Activated B cell treated with CpG ODN at 0.5 μM for 24 hours (primary cell): ENCODE measurements around the gene COG7. TPM values are rescaled to one million over a fixed set of nuclear protein-coding genes. Genes with fewer than 3 reads are reported as not detected.

Experiments
- ATAC-seq: fragments of 200-7000 bp; cut with Tn5 transposase; one replicate; pipeline ENCODE4 v1.10.0; 2021; ENCODE audit warnings: low read depth, mild to moderate bottlenecking, moderate library complexity
- CTCF ChIA-PET: fragments of 350-600 bp; sonication (Branson Sonifier 250); formaldehyde crosslinking; loops from one replicate; lab custom pipeline; 2021; ENCODE audit warnings: antibody characterized with exemption; lab: Charles Lee
- POLR2A ChIA-PET: fragments of 350-600 bp; sonication (Branson Sonifier 250); formaldehyde crosslinking; loops from one replicate; lab custom pipeline; 2021; ENCODE audit warnings: antibody characterized with exemption; lab: Charles Lee
- DNase-seq: peaks from one replicate; pipeline ENCODE4 v3.0.0; 2022
- H3K27ac Mint-ChIP-seq: one replicate; pipeline ENCODE4 v1.8.0; 2020; ENCODE audit warnings: mixed read lengths
- H3K27me3 Mint-ChIP-seq: one replicate; pipeline ENCODE4 v1.8.0; 2021; ENCODE audit warnings: mixed read lengths
- H3K36me3 Mint-ChIP-seq: one replicate; pipeline ENCODE4 v1.8.0; 2021; ENCODE audit warnings: low read depth, mixed read lengths
- H3K4me1 Mint-ChIP-seq: one replicate; pipeline ENCODE4 v1.8.0; 2021; ENCODE audit warnings: mixed read lengths
- H3K4me3 Mint-ChIP-seq: one replicate; pipeline ENCODE4 v1.8.0; 2020; ENCODE audit warnings: mild to moderate bottlenecking, mixed read lengths
- H3K9me3 Mint-ChIP-seq: one replicate; pipeline ENCODE4 v1.8.0; 2020; ENCODE audit warnings: mixed read lengths
- intact Hi-C: fragments of 100-400 bp; cut with micrococcal nuclease; formaldehyde crosslinking; loops from one replicate; pipeline ENCODE4 v1.15.1; 2024
- total RNA-seq: library from RNA; stranded (reverse); gene quantifications from 2 replicates; pipeline ENCODE4 v1.2.3, GENCODE V29; 2022
- TF ChIP-seq, protein P1 (sequence below): fragments of 200-600 bp; IDR thresholded peaks from one replicate; pipeline ENCODE4 v1.8.0; 2022; ENCODE audit warnings: antibody characterized with exemption, mild to moderate bottlenecking

COG7 gene
- total RNA-seq, 1 donor from 2014 or later = 20.2 TPM

DNA sequence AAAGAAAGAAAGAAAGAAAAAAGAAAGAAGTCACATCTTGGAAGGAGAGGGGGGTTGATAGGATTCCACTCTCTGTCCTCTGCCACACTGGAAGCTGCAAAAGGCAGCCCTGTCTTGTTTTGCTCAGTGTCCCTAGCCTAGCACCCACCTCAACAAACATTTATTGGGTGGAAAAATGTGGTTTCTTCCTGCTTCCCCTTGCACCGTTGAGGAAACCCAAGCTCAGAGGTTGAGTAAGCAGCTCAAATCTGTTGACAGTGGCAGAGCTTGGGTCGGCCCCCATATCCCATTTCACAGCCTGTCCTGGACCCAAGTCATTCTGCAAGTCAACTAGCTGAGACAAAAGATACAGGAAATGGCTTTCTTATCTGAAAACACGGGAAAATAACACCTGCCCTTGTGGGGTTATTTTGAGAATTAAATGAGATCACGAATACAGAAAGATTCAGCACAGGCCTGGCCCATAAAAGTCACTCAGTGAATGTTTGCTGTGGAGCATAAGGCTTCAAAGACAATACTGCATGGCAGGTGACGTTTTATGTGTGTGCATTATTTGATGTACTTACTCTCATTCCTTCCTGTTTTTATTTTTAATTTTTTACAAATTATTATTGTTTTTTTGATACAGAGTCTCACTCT, 87.3 kb downstream of the COG7 start:
- H3K4me1 Mint-ChIP-seq = peaks cover 4% of the 10 kb centered on the region
- H3K9me3 Mint-ChIP-seq = no peaks in the 10 kb centered on the region
- intact Hi-C loops = no loop called here
- H3K27ac Mint-ChIP-seq = no peak overlapping the region
- DNase-seq (no peak), ATAC-seq (no peak)
- no peak overlapping the region for H3K4me3 Mint-ChIP-seq
- TF ChIP-seq, protein P1, sequence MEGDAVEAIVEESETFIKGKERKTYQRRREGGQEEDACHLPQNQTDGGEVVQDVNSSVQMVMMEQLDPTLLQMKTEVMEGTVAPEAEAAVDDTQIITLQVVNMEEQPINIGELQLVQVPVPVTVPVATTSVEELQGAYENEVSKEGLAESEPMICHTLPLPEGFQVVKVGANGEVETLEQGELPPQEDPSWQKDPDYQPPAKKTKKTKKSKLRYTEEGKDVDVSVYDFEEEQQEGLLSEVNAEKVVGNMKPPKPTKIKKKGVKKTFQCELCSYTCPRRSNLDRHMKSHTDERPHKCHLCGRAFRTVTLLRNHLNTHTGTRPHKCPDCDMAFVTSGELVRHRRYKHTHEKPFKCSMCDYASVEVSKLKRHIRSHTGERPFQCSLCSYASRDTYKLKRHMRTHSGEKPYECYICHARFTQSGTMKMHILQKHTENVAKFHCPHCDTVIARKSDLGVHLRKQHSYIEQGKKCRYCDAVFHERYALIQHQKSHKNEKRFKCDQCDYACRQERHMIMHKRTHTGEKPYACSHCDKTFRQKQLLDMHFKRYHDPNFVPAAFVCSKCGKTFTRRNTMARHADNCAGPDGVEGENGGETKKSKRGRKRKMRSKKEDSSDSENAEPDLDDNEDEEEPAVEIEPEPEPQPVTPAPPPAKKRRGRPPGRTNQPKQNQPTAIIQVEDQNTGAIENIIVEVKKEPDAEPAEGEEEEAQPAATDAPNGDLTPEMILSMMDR = no peak
- H3K36me3 Mint-ChIP-seq = no peaks in the 10 kb centered on the region
- H3K27me3 Mint-ChIP-seq = no peaks in the 10 kb centered on the region
- CTCF ChIA-PET = no interaction called here
- POLR2A ChIA-PET = no interaction called here

DNA sequence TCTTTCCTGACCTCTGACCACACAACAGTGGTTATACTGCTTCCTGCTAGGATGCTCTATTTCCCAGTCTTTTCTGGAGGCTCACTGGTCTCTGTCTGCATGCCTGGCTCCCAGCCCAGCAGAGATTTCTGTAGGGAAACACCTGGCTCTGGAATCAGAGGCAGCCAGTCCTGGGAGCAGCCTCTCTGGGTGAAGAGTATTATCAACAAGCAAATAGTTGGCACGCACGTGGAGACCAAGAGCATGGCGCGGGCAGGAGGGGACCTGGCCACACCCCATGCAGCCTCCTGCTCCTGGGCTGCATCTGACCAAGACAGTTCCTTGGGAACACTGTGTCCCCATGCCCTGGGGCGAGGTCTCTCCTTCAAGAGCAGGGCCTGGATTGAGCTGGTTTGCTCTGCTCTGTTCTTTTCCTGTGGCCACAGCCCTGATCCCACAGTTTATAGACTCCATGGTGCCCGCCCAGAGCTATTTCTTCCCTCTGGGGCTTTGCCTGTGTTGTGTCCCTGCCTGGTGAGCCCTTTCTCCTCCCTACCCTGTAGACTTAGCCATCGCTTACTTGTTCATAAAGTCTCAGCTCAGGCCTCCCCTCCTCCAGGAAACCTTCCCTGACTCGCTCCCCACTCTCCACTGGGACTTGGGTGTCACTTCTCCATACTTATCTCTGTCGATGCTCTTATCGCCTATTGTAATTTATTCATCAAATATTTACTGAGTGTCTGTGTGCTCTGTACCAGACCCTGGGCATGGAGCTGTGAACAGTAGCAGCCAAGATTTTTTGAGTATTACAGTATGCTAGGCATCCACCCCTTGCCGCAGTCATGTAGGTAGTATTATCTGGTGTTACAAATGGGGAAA, 90.3 kb downstream of the COG7 start:
- no peak overlapping the region for H3K27ac Mint-ChIP-seq
- H3K4me3 Mint-ChIP-seq = no peak overlapping the region
- no peak for ATAC-seq
- H3K9me3 Mint-ChIP-seq = no peaks in the 10 kb centered on the region
- H3K4me1 Mint-ChIP-seq = peaks cover 4% of the 10 kb centered on the region
- H3K27me3 Mint-ChIP-seq = no peaks in the 10 kb centered on the region
- CTCF ChIA-PET = no interaction called here
- no peaks in the 10 kb centered on the region for H3K36me3 Mint-ChIP-seq
- TF ChIP-seq, protein P1 = no peak
- no peak for DNase-seq
- POLR2A ChIA-PET = no interaction called here
- intact Hi-C loops = no loop called here

DNA sequence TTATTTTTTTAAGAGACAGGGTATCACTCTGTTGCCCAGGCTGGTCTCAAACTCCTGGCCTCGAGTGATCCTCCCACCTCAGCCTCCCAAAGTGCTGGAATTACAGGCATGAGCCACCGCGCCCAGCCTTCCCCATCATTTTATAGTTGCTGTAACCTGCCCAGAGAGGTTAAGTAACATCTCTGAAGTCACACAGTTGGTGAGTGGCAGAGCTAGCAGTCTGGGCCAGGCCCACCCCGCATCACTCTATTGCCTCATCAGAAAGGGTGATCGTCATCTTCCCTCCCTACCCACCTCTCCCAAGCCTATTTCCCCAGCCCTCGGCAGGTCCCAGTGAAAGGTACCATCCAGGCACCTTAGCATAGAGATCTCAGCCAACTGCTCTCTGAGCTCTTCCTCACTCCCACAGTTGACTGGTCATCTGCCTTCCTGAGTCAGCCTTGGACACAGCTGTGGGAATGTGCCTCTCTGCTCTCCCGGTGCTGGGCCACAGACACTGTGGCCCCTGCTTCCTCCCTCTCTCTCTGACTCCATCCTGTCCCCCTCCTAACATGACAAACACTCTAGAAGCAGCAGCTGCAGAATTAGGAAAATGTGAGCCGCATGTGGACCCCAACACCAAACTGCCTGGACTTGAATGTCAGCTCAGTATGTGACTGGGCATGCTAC, 93.8 kb downstream of the COG7 start:
- no peak overlapping the region for H3K27ac Mint-ChIP-seq
- POLR2A ChIA-PET = no interaction called here

DNA sequence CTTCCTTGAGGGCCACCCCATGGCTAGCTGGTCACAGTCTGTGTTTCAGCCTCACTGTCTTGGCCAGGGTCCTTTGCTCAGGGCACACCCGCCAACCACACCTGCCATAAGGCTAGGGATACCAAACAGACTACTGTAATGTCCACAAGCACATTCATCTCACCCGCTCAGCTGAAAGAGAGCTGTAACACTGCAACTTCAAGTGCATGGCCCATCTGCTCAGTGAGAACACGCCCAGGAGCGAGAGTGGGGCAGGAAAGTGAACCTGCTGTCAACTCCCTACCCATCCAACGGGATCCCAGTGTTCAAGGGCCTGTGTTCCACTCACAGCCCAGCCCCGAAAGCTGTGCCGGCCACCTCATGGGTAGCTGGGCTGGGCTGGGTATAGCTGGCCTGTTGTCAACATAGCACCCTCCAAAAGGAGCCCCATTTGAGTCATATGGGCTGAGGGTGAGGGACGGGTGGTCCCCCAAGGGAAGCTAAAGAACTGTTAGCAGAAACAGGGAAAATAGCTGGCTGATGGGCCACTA, 95.2 kb downstream of the COG7 start:
- no peak for ATAC-seq
- TF ChIP-seq, protein P1 = no peak
- Mint-ChIP-seq H3K27me3 (no peaks in the 10 kb centered on the region), H3K9me3 (no peaks in the 10 kb centered on the region), H3K36me3 (no peaks in the 10 kb centered on the region), H3K27ac (no peak overlapping the region), H3K4me1 (no peaks in the 10 kb centered on the region), H3K4me3 (no peak overlapping the region)
- ChIA-PET POLR2A (no interaction called here), CTCF (no interaction called here)
- no peak for DNase-seq
- intact Hi-C loops = no loop called here

More for the DNA sequence above, 93.8 kb downstream of the COG7 start:
- no peaks in the 10 kb centered on the region for H3K9me3 Mint-ChIP-seq
- no peaks in the 10 kb centered on the region for H3K4me1 Mint-ChIP-seq
- no peak for DNase-seq
- no peaks in the 10 kb centered on the region for H3K27me3 Mint-ChIP-seq
- CTCF ChIA-PET = no interaction called here
- H3K36me3 Mint-ChIP-seq = no peaks in the 10 kb centered on the region
- no peak overlapping the region for H3K4me3 Mint-ChIP-seq
- TF ChIP-seq, protein P1 = no peak
- no peak for ATAC-seq
- intact Hi-C loops = no loop called here

DNA sequence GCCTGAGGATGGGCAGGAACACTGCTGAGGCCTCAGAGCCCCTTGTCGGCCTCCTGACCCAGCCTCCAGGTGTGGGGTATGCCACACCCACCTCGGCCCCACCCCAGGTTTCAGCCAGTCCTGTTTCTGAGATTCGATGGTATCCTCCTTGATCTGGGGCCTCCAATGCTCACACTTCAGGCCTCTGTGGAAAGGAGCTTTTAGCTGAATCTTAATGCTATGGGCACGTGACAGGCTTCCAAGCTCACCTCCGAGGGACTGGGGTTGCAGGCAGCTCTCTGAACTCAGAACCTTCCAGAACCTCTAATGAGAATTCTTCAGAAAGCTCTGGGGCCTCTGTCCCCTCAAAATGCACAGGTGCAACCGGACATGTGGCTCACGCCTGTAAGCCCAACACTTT, 96.0 kb downstream of the COG7 start:
- H3K27ac Mint-ChIP-seq = no peak overlapping the region
- no peak for DNase-seq
- H3K4me1 Mint-ChIP-seq = no peaks in the 10 kb centered on the region
- H3K36me3 Mint-ChIP-seq = no peaks in the 10 kb centered on the region
- no peak for ATAC-seq
- H3K9me3 Mint-ChIP-seq = peaks cover 5% of the 10 kb centered on the region
- no peak overlapping the region for H3K4me3 Mint-ChIP-seq
- CTCF ChIA-PET = no interaction called here
- POLR2A ChIA-PET = no interaction called here
- TF ChIP-seq, protein P1 = no peak
- intact Hi-C loops = no loop called here
- H3K27me3 Mint-ChIP-seq = no peaks in the 10 kb centered on the region
